Heart left ventricle (tissue), 16 donors: ENCODE measurements around the gene VEGFB. TPM values are rescaled to one million over a fixed set of nuclear protein-coding genes. Genes with fewer than 3 reads are reported as not detected.

ENCODE experiments used
- ATAC-seq, 4 donors: fragments of 200-7000 bp; cut with Tn5 transposase; one replicate each; pipeline ENCODE4 v1.9.1; 2020 to 2022; ENCODE audit warnings: moderate library complexity in 4 of 4, mild to moderate bottlenecking in 3 of 4, moderate number of reproducible peaks in 1 of 4
- DNase-seq, 5 donors: peaks; one replicate each; pipeline ENCODE4 v3.0.0-alpha.2; 2020
- H3K27ac ChIP-seq, 12 donors: fragments of 200-600 bp; sonication (generic) in 4 of 12; one replicate each; pipeline versions ENCODE4 v1.5.0 to v1.8.0; 2016 to 2022; ENCODE audit warnings: mild to moderate bottlenecking in 2 of 12
- H3K27me3 ChIP-seq, 9 donors: fragments of 200-600 bp; sonication (generic) in 2 of 9; one replicate each; pipeline versions ENCODE4 v1.5.1 to v1.8.0; 2016 to 2022; ENCODE audit warnings: mild to moderate bottlenecking in 3 of 9
- H3K36me3 ChIP-seq, 9 donors: fragments of 200-600 bp; sonication (generic) in 2 of 9; one replicate each; pipeline versions ENCODE4 v1.5.0 to v1.8.0; 2018 to 2022; ENCODE audit warnings: mild to moderate bottlenecking in 2 of 9
- H3K4me1 ChIP-seq, 12 donors: fragments of 200-600 bp; sonication (generic) in 4 of 12; one replicate each; pipeline versions ENCODE4 v1.5.0 to v1.8.0; 2016 to 2022; ENCODE audit warnings: mild to moderate bottlenecking in 3 of 12
- H3K4me3 ChIP-seq, 12 donors: fragments of 200-600 bp; sonication (generic) in 4 of 12; one replicate each; pipeline versions ENCODE4 v1.5.0 to v1.8.0; 2017 to 2022; ENCODE audit warnings: mild to moderate bottlenecking in 9 of 12, moderate library complexity in 4 of 12
- H3K9me3 ChIP-seq, 12 donors: fragments of 200-600 bp; sonication (generic) in 4 of 12; one replicate each; pipeline versions ENCODE4 v1.5.0 to v1.8.0; 2016 to 2022; ENCODE audit warnings: mild to moderate bottlenecking in 1 of 12
- POLR2A ChIP-seq, 2 donors: fragments of 450-650 bp; IDR thresholded peaks; one replicate each; pipeline ENCODE4 v1.6.1; 2017; ENCODE audit warnings: antibody characterized with exemption in 2 of 2, mild to moderate bottlenecking in 2 of 2, moderate library complexity in 2 of 2
- WGBS, 4 donors: extraction: QIAGEN DNeasy Blood & Tissue Kit in 2 of 4; methylation state at CpG; one replicate each; pipeline versions ENCODE4 v1.1.5 to v1.1.7; 2013 to 2018; 5-methylcytosine and 5-hydroxymethylcytosine counted together
- intact Hi-C, 10 donors: fragments of 100-400 bp; cut with DNase I; formaldehyde crosslinking; loops; one replicate each; pipeline versions ENCODE4 v1.11.1 to v1.14.2; 2022
- polyA plus RNA-seq, 2 donors: library from polyadenylated mRNA; stranded (reverse); fragments of 200-250 nt; gene quantifications; one replicate each; pipeline ENCODE4 v1.2.3, GENCODE V29; 2013
- total RNA-seq, 9 donors: library from RNA; depleted of rRNA in 2 of 9; stranded (reverse); fragments of >200 nt in 2 of 9; fragmentation: NEBNext Ultra II Directional in 3 of 9; extraction: Animal tissue kit (Norgen Biotek cat#: 25700) in 3 of 9; gene quantifications; one replicate each; pipeline versions ENCODE4 v1.1.0 to v1.2.4, GENCODE V29; 2016 to 2023
- TF ChIP-seq, protein P1 (sequence below), 12 donors: fragments of 200-600 bp; sonication (generic) in 4 of 12; IDR thresholded peaks; one replicate each; pipeline versions ENCODE4 v1.5.0 to v1.8.0; 2018 to 2022; ENCODE audit warnings: antibody characterized with exemption in 12 of 12, mild to moderate bottlenecking in 5 of 12
- donor health status: ischemic (EF 13 %, LVEDD 7.1; RV severe dilation, severe dysfunction).
- donor health status: healthy with polysubstance abuse.
- donor health status: DM: no; HTN: yes; CAD: no.
- donor health status: DM: no; HTN: no; CAD: no.
- donor health status: ischemic (EF 25% LVEDD 6.9; RV normal size, moderate dysfunction).
- donor health status: ischemic (EF 25% LVEDD 5.7; RV mildly dilated, moderate dysfunction).
- donor health status: healthy.
- donor health status: DM: yes; HTN: yes; CAD: no.
- donor health status: ischemic (EF 35%, LVEDD 5.7; RV mildly dilated, moderate dysfunction).
- donor health status: nonischemic (EF 11% LVEDD 7.7; RV severe dilation, severe dysfunction).
- donor health status: DM: yes; HTN: yes; CAD: no.
- donor health status: PGD.
- donor health status: ischemic (EF 29% LVEDD 5.4; RV normal size, mild dysfunction).
- donor health status: nonischemic (EF 23%, LVEDD 6.1; RV moderate dilation, normal function).

The VEGFB gene
- total and polyA plus RNA-seq, 11 donors: 127 to 332 (median 241) TPM

GRCh38 chr11:64204464-64204989 lies 29.9 kb upstream of the VEGFB start:
- Histone ChIP-seq H3K27me3 (no peaks in the 10 kb centered on the region), H3K27ac (peak overlapping the region in 2 of 12 donors; percentile 44 to 98), H3K4me1 (peaks cover 0 to 47% (median 27%) of the 10 kb centered on the region in 12 donors), H3K9me3 (no peaks in the 10 kb centered on the region), H3K4me3 (no peak overlapping the region), H3K36me3 (peaks cover 0 to 70% (median 51%) of the 10 kb centered on the region in 9 donors)
- peak; percentile 83 to 91 (median 85) for DNase-seq
- WGBS, 4 donors: 43 to 45% (median 44%) methylated on average over 7 of the region's 7 CpGs
- no peak for TF ChIP-seq POLR2A (IDR thresholded peaks at IDR 0.05)
- TF ChIP-seq, protein P1, sequence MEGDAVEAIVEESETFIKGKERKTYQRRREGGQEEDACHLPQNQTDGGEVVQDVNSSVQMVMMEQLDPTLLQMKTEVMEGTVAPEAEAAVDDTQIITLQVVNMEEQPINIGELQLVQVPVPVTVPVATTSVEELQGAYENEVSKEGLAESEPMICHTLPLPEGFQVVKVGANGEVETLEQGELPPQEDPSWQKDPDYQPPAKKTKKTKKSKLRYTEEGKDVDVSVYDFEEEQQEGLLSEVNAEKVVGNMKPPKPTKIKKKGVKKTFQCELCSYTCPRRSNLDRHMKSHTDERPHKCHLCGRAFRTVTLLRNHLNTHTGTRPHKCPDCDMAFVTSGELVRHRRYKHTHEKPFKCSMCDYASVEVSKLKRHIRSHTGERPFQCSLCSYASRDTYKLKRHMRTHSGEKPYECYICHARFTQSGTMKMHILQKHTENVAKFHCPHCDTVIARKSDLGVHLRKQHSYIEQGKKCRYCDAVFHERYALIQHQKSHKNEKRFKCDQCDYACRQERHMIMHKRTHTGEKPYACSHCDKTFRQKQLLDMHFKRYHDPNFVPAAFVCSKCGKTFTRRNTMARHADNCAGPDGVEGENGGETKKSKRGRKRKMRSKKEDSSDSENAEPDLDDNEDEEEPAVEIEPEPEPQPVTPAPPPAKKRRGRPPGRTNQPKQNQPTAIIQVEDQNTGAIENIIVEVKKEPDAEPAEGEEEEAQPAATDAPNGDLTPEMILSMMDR (IDR thresholded peaks at IDR 0.05): peak; percentile 55 to 84 (median 68)
- intact Hi-C loops: loop anchor here (1.0 to 5.0 kb wide), 7 partner anchors 95 to 153 kb away; partner anchors contain the start of genes CATSPERZ (in 6 of the 10), ESRRA (in 1 of the 10) and RPS6KA4 (in 1 of the 10)
- peak; percentile 48 to 65 (median 57) for ATAC-seq

DNA sequence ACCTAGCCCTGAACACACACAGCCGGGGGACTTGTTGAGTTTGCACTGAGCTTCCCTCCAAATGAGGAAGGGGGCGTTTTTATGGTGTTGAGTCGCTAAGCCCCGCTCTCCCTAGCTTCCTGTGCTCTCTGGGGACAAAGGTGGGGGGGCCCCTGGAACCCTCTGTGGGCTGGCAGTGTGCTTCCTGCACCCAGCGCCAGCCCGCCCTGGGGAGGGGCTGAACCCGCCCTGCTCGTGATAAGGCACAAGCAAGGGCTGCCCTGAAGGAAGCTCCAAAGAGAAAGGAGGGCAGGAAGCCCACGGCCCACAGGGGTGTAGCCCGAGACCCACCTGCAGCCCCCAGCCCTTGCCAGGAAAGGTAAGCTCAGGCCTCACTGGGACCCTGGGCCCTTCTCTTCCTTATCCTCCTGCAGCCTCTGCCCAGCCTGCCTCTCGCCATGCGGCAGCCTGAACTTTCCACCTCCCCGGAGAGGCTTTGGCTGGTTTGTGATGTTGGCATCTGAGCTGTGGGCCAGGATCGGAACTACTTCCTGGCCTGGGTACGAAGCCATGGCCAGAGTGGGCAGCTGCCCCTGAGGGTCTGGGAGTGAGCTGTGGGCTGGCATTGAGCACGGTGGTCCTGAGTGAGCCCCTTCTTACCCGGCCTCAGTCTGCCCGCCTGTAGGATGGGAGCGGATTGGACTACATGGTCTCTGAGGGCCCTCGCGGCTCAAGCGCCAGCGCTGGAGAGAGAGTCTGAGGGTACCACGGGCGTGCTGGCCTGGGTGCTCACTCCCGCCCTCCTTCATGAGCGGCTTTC lies 27.7 kb upstream of the VEGFB start, which contains the start of gene FERMT3:
TSS of gene FERMT3 (plus strand) at position 265 of the 799 bp plus-strand sequence. CDS start 644 bp downstream, outside the sequence.
- Histone ChIP-seq H3K36me3 (peaks cover 0 to 68% (median 30%) of the 10 kb centered on the region in 9 donors), H3K4me1 (peaks cover 0 to 47% (median 27%) of the 10 kb centered on the region in 12 donors), H3K4me3 (peak within 1 kb of the TSS in 11 of 12 donors; percentile 14 to 75 (median 52))

GRCh38 chr11:64207256-64208085 lies 26.9 kb upstream of the VEGFB start:
- intact Hi-C loops: no loop called here
- H3K4me1 ChIP-seq: peaks cover 0 to 47% (median 27%) of the 10 kb centered on the region in 12 donors
- peak overlapping the region in 11 of 12 donors; percentile 14 to 75 (median 52) for H3K4me3 ChIP-seq
- no peaks in the 10 kb centered on the region for H3K27me3 ChIP-seq
- DNase-seq (peak; percentile 72 to 86 (median 80)), ATAC-seq (peak; percentile 21 to 76 (median 71))
- TF ChIP-seq, protein P1 (IDR thresholded peaks at IDR 0.05): peak in 1 of 12 donors; percentile 4
- TF ChIP-seq POLR2A (IDR thresholded peaks at IDR 0.05): peak in 1 of 2 donors; percentile 51
- peak overlapping the region; percentile 33 to 98 (median 86) for H3K27ac ChIP-seq
- 42 to 64% (median 52%) methylated on average over 25 to 30 of the region's 30 CpGs for WGBS, 4 donors
- peaks cover 0 to 68% (median 25%) of the 10 kb centered on the region in 9 donors for H3K36me3 ChIP-seq
- H3K9me3 ChIP-seq: no peaks in the 10 kb centered on the region

More for the DNA sequence above, 27.7 kb upstream of the VEGFB start, which contains the start of gene FERMT3:
- H3K27ac ChIP-seq: peak within 1 kb of the TSS; percentile 33 to 98 (median 86)
- intact Hi-C loops: no loop called here
- DNase-seq: peak; percentile 61 to 89 (median 74)
- WGBS, 4 donors: 57 to 78% (median 76%) methylated on average over 11 to 27 of the region's 27 CpGs
- no peaks in the 10 kb centered on the region for H3K27me3 ChIP-seq
- TF ChIP-seq POLR2A (IDR thresholded peaks at IDR 0.05): no peak
- TF ChIP-seq, protein P1 (IDR thresholded peaks at IDR 0.05): no peak
- H3K9me3 ChIP-seq: no peaks in the 10 kb centered on the region
- peak; percentile 25 to 56 (median 38) for ATAC-seq
